Epithelial cell of esophagus (primary cell): Measurements from ENCODE around the gene NAXD.
"Not testable (repeated sequence)": the region's sequence is repeated elsewhere in the genome, so short reads cannot be mapped to it uniquely, and the experiment has no call there.

ENCODE experiments used
- DNase-seq: peaks from one replicate; pipeline ENCODE4 v3.0.0; 2010; ENCODE audit warnings: low read depth
- H3K4me3 ChIP-seq: 2 replicates; pipeline ENCODE4 v1.5.1; 2011; ENCODE audit warnings: mild to moderate bottlenecking, low read length, control low read depth
- CTCF ChIP-seq: IDR thresholded peaks from 2 replicates; pipeline ENCODE4 v1.5.1; 2011; ENCODE audit warnings: low read depth, mild to moderate bottlenecking, low read length, control low read depth, inconsistent platforms; ENCODE audit not compliant: insufficient read depth; ENCODE audit errors: missing control alignments

Gene NAXD

DNA sequence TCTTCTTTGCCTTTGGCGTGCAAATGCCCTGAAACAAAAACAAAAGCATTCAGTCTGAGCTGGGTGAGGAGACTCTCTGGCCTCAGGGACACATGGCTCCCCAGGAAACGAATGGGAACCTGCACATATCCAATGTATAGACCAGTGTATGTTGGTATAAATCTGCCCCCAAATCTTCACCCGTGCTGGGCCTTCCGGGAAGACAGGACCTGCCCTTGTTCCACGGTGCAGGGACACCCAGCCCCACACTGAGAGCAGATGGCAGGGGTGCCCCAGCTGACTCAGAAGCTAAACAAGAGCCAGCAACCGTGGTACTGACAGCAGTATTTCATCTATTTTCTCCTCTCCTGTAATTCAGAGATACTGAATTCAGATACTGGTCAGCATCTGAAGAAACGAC is 48.1 kb downstream of the NAXD start:
- no peak for TF ChIP-seq CTCF
- DNase-seq: no peak
- H3K4me3 ChIP-seq: no peak overlapping the region

GRCh38 chr13:110664041-110664440 is 48.7 kb downstream of the NAXD start:
- H3K4me3 ChIP-seq: no peak overlapping the region
- no peak for DNase-seq
- no peak for TF ChIP-seq CTCF

GRCh38 chr13:110664673-110665072 is 49.3 kb downstream of the NAXD start:
- no peak for TF ChIP-seq CTCF
- no peak for DNase-seq
- no peak overlapping the region for H3K4me3 ChIP-seq

DNA sequence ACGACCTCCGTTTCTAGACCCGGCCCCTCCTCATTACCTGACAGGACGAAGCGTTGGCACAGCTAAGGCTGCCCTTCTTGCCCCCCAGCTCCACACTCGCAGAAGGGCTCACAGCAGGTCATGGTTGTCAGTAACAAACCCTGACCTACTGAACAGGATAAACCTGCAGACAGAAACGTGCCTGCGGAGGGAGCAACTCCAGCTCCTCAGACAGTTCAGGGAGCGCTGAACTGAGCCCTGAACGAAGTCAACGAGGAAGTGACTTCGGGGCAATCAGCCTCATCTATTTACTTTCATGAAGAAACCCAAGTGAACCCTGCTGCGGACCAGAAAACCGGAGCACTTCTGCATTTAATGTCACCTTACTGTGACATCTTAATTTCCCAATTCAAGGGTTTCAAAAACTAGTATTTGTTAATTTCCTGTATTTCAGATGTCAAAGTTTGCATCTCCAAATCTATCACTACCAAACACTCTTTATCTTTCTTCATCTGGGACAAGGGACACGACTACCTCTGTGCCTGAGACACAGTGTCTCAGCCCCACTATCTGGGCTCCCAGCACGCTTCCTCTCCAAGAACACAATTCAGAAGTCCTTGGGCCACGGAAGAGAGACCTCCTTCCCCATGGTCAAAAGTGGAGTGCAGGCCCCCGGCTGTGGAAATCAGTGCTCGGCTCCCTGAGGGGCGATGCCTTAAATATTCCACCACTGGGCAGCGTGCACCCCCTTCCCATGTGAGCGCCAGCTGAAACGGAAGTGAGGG is 50.3 kb downstream of the NAXD start:
- no peak for DNase-seq
- H3K4me3 ChIP-seq: no peak overlapping the region
- no peak for TF ChIP-seq CTCF

DNA sequence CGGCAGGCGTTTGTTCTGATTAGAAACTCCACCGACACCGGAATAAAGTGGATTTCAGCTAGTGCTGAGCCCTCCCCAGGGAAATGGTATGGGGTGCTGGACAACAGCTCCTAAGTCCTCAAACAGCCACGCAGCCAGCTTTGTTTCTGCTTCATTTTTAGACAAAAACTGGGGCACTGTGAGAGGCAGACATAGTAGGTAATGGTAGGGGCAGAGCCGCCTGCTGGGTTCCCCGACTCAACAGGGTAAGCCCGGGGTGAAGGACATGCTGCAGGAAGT is 50.8 kb downstream of the NAXD start:
- DNase-seq: no peak
- no peak overlapping the region for H3K4me3 ChIP-seq
- no peak for TF ChIP-seq CTCF

GRCh38 chr13:110669036-110669435 is 53.7 kb downstream of the NAXD start:
- no peak for DNase-seq
- no peak overlapping the region for H3K4me3 ChIP-seq
- TF ChIP-seq CTCF: no peak

- not testable (repeated sequence) for DNase-seq, H3K4me3 ChIP-seq
Measured at GRCh38 chr13:110669814-110670213, 54.5 kb downstream of the NAXD start.
